Measurements from ENCODE around the gene SLC37A2. TPM values are rescaled to one million over a fixed set of nuclear protein-coding genes. Genes with fewer than 3 reads are reported as not detected.

SLC37A2 gene
- total RNA-seq, 1 donor from 2014 or later = 0.37 TPM

- Mint-ChIP-seq H3K36me3 (ENCODE audit: low read depth) (no peaks in the 10 kb centered on the region), H3K4me3 (ENCODE audit: unreplicated experiment) (no peak overlapping the region), H3K4me1 (ENCODE audit: low read depth) (peaks cover 18% of the 10 kb centered on the region), H3K9me3 (ENCODE audit: low read depth) (no peaks in the 10 kb centered on the region), H3K27ac (ENCODE audit: unreplicated experiment) (no peak overlapping the region), H3K27me3 (ENCODE audit: low read depth) (peaks cover 2% of the 10 kb centered on the region)
- TF ChIP-seq CTCF (IDR thresholded peaks at IDR 0.05) = no peak
- DNase-seq (ENCODE audit: low spot score) = no peak
Observed at GRCh38 chr11:125074511-125075241, 11.6 kb downstream of the SLC37A2 start.

DNA sequence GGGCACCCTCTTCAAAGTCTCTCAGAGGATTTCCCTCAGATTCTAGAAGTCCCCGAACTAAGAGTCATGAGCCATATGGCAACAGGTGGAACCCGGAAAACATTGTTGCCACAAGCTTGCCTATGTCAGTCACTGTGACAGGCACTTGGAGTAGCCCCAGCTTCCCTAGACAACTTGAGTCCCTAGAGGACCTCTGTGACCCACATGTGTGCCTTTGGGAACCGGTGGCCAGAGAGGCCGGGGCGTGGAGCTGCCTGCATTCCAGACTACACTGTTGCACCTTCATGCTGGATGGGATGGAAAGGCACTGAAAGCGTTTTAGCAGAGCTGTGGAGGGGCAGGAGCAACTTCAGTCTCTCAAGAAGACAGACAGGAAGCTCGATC lies 12.1 kb downstream of the SLC37A2 start:
- H3K4me3 Mint-ChIP-seq (ENCODE audit: unreplicated experiment) = no peak overlapping the region
- H3K4me1 Mint-ChIP-seq (ENCODE audit: low read depth) = peaks cover 13% of the 10 kb centered on the region
- no peak overlapping the region for H3K27ac Mint-ChIP-seq (ENCODE audit: unreplicated experiment)
- no peaks in the 10 kb centered on the region for H3K36me3 Mint-ChIP-seq (ENCODE audit: low read depth)
- H3K27me3 Mint-ChIP-seq (ENCODE audit: low read depth) = peaks cover 2% of the 10 kb centered on the region
- TF ChIP-seq CTCF (IDR thresholded peaks at IDR 0.05) = no peak
- no peaks in the 10 kb centered on the region for H3K9me3 Mint-ChIP-seq (ENCODE audit: low read depth)
- DNase-seq (ENCODE audit: low spot score) = no peak

DNA sequence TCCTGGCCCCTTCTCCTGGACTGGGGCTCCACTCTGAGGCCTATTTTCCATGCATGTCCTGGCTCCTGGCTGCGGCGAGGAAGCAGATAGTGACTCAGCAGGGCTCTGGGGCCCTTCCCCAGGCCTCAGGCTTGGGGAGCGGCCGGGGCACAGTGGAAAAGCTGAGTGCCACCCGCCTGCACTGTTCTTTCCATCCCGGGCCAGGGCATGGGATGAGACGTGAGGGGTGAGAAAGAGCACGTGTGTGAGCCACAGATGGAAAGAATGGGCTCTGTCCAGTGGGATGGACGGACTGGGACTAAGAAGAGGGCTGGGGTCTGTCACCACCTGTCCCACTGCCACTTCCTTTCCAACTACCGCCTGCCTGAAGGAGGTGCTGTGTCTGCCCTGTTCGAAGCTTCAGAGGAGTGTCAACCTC lies 12.8 kb downstream of the SLC37A2 start:
- Mint-ChIP-seq H3K4me3 (ENCODE audit: unreplicated experiment) (no peak overlapping the region), H3K27ac (ENCODE audit: unreplicated experiment) (no peak overlapping the region)

GRCh38 chr11:125076378-125076945 lies 13.4 kb downstream of the SLC37A2 start:
- no peak for TF ChIP-seq CTCF (IDR thresholded peaks at IDR 0.05)
- Mint-ChIP-seq H3K9me3 (ENCODE audit: low read depth) (no peaks in the 10 kb centered on the region), H3K27ac (ENCODE audit: unreplicated experiment) (no peak overlapping the region), H3K4me1 (ENCODE audit: low read depth) (peaks cover 2% of the 10 kb centered on the region), H3K4me3 (ENCODE audit: unreplicated experiment) (no peak overlapping the region), H3K36me3 (ENCODE audit: low read depth) (no peaks in the 10 kb centered on the region), H3K27me3 (ENCODE audit: low read depth) (peaks cover 2% of the 10 kb centered on the region)
- DNase-seq (ENCODE audit: low spot score) = no peak

More for the DNA sequence above, 12.8 kb downstream of the SLC37A2 start:
- H3K9me3 Mint-ChIP-seq (ENCODE audit: low read depth) = no peaks in the 10 kb centered on the region
- H3K27me3 Mint-ChIP-seq (ENCODE audit: low read depth) = peaks cover 2% of the 10 kb centered on the region
- no peaks in the 10 kb centered on the region for H3K36me3 Mint-ChIP-seq (ENCODE audit: low read depth)
- no peak for TF ChIP-seq CTCF (IDR thresholded peaks at IDR 0.05)
- peak; percentile 50 for DNase-seq (ENCODE audit: low spot score)
- H3K4me1 Mint-ChIP-seq (ENCODE audit: low read depth) = peaks cover 7% of the 10 kb centered on the region

GRCh38 chr11:125078016-125078415 lies 14.9 kb downstream of the SLC37A2 start:
- H3K4me1 Mint-ChIP-seq (ENCODE audit: low read depth) = peaks cover 5% of the 10 kb centered on the region
- no peak for DNase-seq (ENCODE audit: low spot score)
- no peaks in the 10 kb centered on the region for H3K9me3 Mint-ChIP-seq (ENCODE audit: low read depth)
- no peaks in the 10 kb centered on the region for H3K36me3 Mint-ChIP-seq (ENCODE audit: low read depth)
- no peak overlapping the region for H3K27ac Mint-ChIP-seq (ENCODE audit: unreplicated experiment)
- H3K27me3 Mint-ChIP-seq (ENCODE audit: low read depth) = peaks cover 2% of the 10 kb centered on the region
- TF ChIP-seq CTCF (IDR thresholded peaks at IDR 0.05) = no peak
- no peak overlapping the region for H3K4me3 Mint-ChIP-seq (ENCODE audit: unreplicated experiment)

Measured in chondrocyte (in vitro differentiated cells).